HFFc6 (cell line): ENCODE results near the gene IRF1. TPM values are rescaled to one million over a fixed set of nuclear protein-coding genes. Genes with fewer than 3 reads are reported as not detected.

Experiments
- DNase-seq: peaks from one replicate; pipeline ENCODE4 v3.0.0-alpha.2; 2018
- H3K27ac Mint-ChIP-seq: 2 replicates; pipeline ENCODE4 v1.8.0; 2020; ENCODE audit warnings: mild to moderate bottlenecking, mixed read lengths
- H3K27me3 Mint-ChIP-seq: 2 replicates; pipeline ENCODE4 v1.8.0; 2021; ENCODE audit warnings: mild to moderate bottlenecking, moderate library complexity, mixed read lengths; ENCODE audit not compliant: insufficient read depth
- H3K36me3 Mint-ChIP-seq: 2 replicates; pipeline ENCODE4 v1.8.0; 2021; ENCODE audit warnings: low read depth, mixed read lengths
- H3K4me1 Mint-ChIP-seq: 2 replicates; pipeline ENCODE4 v1.8.0; 2020; ENCODE audit warnings: low read depth, mixed read lengths
- H3K4me3 Mint-ChIP-seq: 2 replicates; pipeline ENCODE4 v1.8.0; 2020; ENCODE audit warnings: mild to moderate bottlenecking, moderate library complexity, mixed read lengths
- H3K9me3 Mint-ChIP-seq: 2 replicates; pipeline ENCODE4 v1.8.0; 2020; ENCODE audit warnings: mild to moderate bottlenecking, mixed read lengths
- CTCF ChIP-seq: fragments of 200-600 bp; sonication (generic); IDR thresholded peaks from 2 replicates; pipeline ENCODE4 v1.5.0; 2021; ENCODE audit warnings: antibody characterized with exemption, mild to moderate bottlenecking
- total RNA-seq, 6 experiments: library from RNA; stranded (reverse); fragmentation: NEBNext Ultra II Directional; extraction: Animal tissue kit (Norgen Biotek cat#: 25700); gene quantifications; 2 replicates in 1 of 6; 3 replicates in 5 of 6; pipeline ENCODE4 v1.2.3, GENCODE V29; 2021

Gene IRF1
- total RNA-seq, 6 experiments from 2014 or later = 9.8 to 19.7 (median 17.3) TPM

GRCh38 chr5:132458226-132458560 is 32.4 kb downstream of the IRF1 start:
- Mint-ChIP-seq H3K9me3 (no peaks in the 10 kb centered on the region), H3K4me3 (peak overlapping the region; percentile 11; the same call in 1 of the 2 replicates), H3K36me3 (peaks cover 10% of the 10 kb centered on the region; the same call in 1 of the 2 replicates), H3K4me1 (peaks cover 53% of the 10 kb centered on the region), H3K27me3 (no peaks in the 10 kb centered on the region; the same call in 1 of the 2 replicates), H3K27ac (peak overlapping the region; percentile 90)
- peak; percentile 64 for DNase-seq
- no peak for TF ChIP-seq CTCF

- no peaks in the 10 kb centered on the region; the same call in 1 of the 2 replicates for H3K27me3 Mint-ChIP-seq
- peak overlapping the region; percentile 90 for H3K27ac Mint-ChIP-seq
- H3K4me3 Mint-ChIP-seq = peak overlapping the region; percentile 25; the same call in 1 of the 2 replicates
- peak; percentile 55 for DNase-seq
- peaks cover 53% of the 10 kb centered on the region for H3K4me1 Mint-ChIP-seq
- TF ChIP-seq CTCF = no peak
- peaks cover 15% of the 10 kb centered on the region; the same call in 1 of the 2 replicates for H3K36me3 Mint-ChIP-seq
- H3K9me3 Mint-ChIP-seq = no peaks in the 10 kb centered on the region
Observed at GRCh38 chr5:132457371-132458225, 33.0 kb downstream of the IRF1 start.

GRCh38 chr5:132456987-132457361 is 33.6 kb downstream of the IRF1 start:
- DNase-seq = no peak
- Mint-ChIP-seq H3K27ac (peak overlapping the region; percentile 90), H3K4me1 (peaks cover 58% of the 10 kb centered on the region), H3K36me3 (peaks cover 18% of the 10 kb centered on the region; the same call in 1 of the 2 replicates), H3K9me3 (no peaks in the 10 kb centered on the region), H3K4me3 (0 out of 2 replicates have a peak overlapping the region, but pooled peaks have one; percentile 25), H3K27me3 (no peaks in the 10 kb centered on the region; the same call in 1 of the 2 replicates)
- TF ChIP-seq CTCF = no peak

GRCh38 chr5:132456296-132456986 is 34.1 kb downstream of the IRF1 start:
- no peak for DNase-seq
- TF ChIP-seq CTCF = no peak
- H3K36me3 Mint-ChIP-seq = peaks cover 15% of the 10 kb centered on the region; the same call in 1 of the 2 replicates
- no peaks in the 10 kb centered on the region for H3K9me3 Mint-ChIP-seq
- peaks cover 62% of the 10 kb centered on the region for H3K4me1 Mint-ChIP-seq
- H3K4me3 Mint-ChIP-seq = no peak overlapping the region
- H3K27me3 Mint-ChIP-seq = no peaks in the 10 kb centered on the region; the same call in 1 of the 2 replicates
- peak overlapping the region; percentile 51; the same call in 1 of the 2 replicates for H3K27ac Mint-ChIP-seq

GRCh38 chr5:132455614-132456115 is 34.9 kb downstream of the IRF1 start:
- Mint-ChIP-seq H3K27me3 (no peaks in the 10 kb centered on the region; the same call in 1 of the 2 replicates), H3K27ac (0 out of 2 replicates have a peak overlapping the region, but pooled peaks have one; percentile 39), H3K4me3 (no peak overlapping the region), H3K9me3 (no peaks in the 10 kb centered on the region), H3K4me1 (peaks cover 65% of the 10 kb centered on the region), H3K36me3 (peaks cover 15% of the 10 kb centered on the region; the same call in 1 of the 2 replicates)
- TF ChIP-seq CTCF = no peak
- no peak for DNase-seq
